WI38 (cell line): ENCODE results near the gene NGEF.

Experiments used
- H3K4me3 ChIP-seq: 2 replicates; pipeline ENCODE4 v1.5.1; 2011; ENCODE audit warnings: low read depth, mild to moderate bottlenecking, control low read depth, low read length
- TF ChIP-seq, protein P1 (sequence below): IDR thresholded peaks from 2 replicates; pipeline ENCODE4 v1.5.1; 2012; ENCODE audit warnings: low read depth, mild to moderate bottlenecking, control low read depth, low read length

Gene NGEF

DNA sequence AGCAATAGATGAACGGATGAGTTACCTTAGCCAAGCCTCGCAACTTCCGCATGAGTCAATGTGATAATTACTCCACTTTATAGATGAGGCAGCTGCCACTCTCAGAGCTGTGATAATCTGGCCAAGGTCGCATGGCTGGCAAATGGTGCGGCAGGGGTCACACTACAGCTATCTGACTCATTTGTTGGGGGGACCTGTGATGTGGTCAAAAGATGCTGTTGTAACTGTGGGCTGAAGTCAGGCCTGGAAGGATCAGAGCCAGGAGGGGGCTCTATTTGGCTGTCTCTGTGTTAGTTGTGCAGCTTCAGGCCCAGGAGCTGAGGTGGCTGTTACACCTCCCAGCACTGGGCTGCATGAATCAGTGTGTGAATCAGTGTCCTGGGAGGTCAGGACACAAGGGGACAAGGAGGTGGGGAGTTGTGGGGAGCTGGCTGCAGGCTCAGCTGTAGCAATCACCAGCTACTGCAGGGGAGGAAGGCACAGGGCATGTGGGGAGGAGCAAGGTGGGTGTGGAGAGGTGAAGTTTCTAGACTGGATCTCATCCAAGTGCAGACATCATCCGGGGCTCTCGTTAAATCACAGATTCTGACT lies 33.1 kb downstream of the NGEF start:
- no peak overlapping the region for H3K4me3 ChIP-seq
- TF ChIP-seq, protein P1, sequence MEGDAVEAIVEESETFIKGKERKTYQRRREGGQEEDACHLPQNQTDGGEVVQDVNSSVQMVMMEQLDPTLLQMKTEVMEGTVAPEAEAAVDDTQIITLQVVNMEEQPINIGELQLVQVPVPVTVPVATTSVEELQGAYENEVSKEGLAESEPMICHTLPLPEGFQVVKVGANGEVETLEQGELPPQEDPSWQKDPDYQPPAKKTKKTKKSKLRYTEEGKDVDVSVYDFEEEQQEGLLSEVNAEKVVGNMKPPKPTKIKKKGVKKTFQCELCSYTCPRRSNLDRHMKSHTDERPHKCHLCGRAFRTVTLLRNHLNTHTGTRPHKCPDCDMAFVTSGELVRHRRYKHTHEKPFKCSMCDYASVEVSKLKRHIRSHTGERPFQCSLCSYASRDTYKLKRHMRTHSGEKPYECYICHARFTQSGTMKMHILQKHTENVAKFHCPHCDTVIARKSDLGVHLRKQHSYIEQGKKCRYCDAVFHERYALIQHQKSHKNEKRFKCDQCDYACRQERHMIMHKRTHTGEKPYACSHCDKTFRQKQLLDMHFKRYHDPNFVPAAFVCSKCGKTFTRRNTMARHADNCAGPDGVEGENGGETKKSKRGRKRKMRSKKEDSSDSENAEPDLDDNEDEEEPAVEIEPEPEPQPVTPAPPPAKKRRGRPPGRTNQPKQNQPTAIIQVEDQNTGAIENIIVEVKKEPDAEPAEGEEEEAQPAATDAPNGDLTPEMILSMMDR = no peak

DNA sequence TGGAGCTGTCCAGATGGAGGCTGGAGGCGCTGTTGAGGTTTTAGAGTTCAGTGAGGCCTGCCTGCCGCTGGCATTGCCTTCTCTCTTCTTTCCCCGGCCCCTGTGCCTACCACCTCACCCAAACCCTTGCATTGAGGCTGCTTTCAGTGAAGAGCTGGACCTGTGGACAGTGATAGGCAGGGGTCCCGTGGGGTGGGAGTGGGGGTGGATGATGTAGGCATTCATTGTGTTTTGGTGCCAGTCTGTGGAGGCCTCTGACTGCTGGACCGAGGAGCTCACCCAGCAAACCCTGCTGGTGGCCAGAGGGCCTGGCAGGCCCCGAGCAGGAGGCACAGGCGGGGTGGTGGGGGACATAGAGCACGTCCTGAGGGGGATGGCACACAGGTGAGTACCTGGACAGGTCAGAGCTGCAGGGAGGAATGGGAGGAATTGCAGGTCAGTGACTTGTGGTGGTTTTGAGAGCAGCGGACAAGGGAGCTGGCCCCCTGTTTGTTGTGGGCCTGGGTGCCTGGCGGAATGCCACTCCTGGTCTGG lies 35.6 kb downstream of the NGEF start:
- H3K4me3 ChIP-seq = no peak overlapping the region
- TF ChIP-seq, protein P1 = no peak

DNA sequence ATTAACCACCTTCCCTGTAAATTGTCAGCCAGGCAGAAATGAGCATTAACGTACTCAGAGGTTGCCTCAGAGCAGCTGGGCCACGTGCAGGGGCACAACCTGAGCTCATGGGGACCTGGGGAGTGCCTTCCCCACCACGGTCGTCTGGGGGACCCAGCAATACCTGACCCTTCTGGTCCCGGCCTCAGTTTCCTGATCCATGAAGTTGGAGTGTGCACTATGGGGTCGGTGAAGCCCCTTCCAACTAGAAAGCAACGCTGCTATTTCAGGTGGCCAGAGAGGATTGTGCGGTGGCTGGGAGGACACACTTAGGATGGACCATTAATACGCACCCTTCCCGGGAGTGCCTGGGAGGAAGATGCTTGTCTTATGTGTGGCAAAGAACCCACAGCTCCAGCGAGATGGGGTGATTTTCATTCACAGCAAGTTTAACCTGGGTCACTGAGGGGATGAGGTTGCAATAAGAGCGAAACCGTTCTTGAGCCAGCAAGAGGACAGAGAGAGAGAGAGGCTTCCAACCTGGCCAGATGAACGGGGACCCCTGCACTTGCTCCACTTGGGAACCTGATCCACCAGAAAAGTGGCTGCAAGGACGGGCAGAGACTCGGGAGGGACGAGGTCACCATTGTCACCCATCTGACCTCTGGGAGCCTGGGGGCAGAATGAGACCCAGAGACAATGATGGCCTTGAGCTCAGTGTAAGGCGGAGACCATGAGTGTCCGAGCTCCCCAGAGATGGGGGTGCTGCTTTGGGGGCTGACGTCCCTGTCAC lies 36.2 kb downstream of the NGEF start:
- no peak overlapping the region for H3K4me3 ChIP-seq
- TF ChIP-seq, protein P1 = no peak

DNA sequence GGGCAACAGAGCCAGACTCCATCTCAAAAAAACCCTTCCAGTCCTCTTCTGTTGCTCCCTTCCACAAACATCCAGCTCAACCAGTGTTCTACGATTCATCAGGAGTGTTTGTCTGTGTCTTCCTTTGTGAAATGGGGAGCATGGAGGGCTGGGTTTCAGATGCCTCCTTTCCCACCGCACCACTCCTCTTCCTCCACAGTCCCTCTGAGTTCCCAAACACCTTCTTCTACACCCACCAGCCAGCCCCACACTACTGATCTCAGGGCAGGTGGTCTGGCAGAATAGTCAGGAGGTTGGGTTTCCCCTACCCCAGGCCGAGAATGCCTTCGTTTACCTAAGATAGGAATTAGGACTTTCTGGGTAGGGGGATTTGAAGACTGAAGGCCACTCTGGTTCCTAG lies 36.9 kb downstream of the NGEF start:
- H3K4me3 ChIP-seq = no peak overlapping the region
- TF ChIP-seq, protein P1 = no peak

DNA sequence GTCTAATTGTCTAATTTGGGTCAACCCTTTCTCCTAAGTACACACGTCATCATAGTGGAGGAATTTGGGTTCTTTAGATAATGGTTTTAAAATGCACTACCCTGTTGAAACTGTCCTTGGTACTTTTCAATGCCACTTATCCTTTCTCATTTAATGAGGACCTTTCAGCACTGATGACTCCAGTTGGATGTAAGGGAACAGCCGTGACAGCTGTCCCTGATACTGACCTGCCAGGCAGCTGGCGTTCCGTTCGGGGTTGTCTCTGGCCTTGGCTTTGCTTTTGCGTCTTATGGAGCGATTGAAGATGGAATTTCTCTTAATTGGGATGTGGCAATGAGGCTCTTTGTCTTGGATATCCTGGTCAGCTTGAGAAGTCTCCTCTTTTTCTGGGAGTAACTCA lies 38.7 kb downstream of the NGEF start:
- H3K4me3 ChIP-seq = no peak overlapping the region
- TF ChIP-seq, protein P1 = no peak

DNA sequence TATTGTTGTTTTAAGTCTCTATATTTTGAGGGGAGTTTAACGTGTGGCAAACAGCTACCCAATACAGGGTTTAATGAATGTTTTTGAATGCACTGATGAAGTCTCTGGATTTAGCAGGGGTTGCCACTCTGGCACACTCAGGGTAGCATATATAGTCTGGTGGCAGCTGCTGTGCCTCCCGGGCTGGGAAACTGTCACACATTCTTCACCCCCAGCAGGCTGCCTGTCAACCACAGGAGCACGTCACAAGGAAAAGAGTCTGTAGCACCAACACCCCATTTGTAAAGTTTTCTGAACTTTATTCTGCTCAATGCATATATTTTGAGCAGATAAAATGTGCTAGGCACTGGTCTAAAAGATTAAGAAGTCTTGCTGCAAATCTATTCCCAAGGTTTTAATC lies 39.3 kb downstream of the NGEF start:
- TF ChIP-seq, protein P1 = no peak
- H3K4me3 ChIP-seq = no peak overlapping the region
